ENCODE results near the gene SLCO6A1.

The SLCO6A1 gene

GRCh38 chr5:102450313-102450990 is 48.3 kb downstream of the SLCO6A1 start:
- DNase-seq = no peak

GRCh38 chr5:102433473-102433872 is 65.3 kb downstream of the SLCO6A1 start:
- no peak for DNase-seq

- no peak for DNase-seq
These were observed 77.2 kb downstream of the SLCO6A1 start for GRCh38 chr5:102421647-102422046.

GRCh38 chr5:102418531-102418930 is 80.3 kb downstream of the SLCO6A1 start:
- DNase-seq = no peak

- DNase-seq = no peak
These were observed 84.4 kb downstream of the SLCO6A1 start for GRCh38 chr5:102414448-102414847.

GRCh38 chr5:102388235-102388634 is 110.6 kb downstream of the SLCO6A1 start:
- no peak for DNase-seq

DNA sequence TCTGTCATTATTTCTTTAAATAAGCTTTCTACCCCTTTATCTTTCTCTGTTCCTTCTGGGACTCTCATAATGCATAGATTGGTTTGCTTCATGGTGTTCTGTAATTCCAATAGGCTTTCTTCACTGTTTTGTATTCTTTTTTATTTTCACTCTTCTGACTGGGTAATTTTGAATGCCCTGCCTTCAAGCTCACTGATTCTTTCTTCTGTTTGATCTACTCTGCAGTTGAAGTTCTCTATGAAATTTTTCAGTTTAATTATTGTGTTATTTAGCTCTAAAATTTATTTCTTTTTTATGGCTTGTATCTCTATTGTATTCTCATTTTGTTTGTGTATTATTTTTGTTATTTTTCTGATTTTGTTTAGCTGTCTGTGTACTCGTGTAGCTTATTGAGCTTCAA is 113.4 kb downstream of the SLCO6A1 start:
- DNase-seq = no peak

GRCh38 chr5:102380174-102380573 is 118.6 kb downstream of the SLCO6A1 start:
- DNase-seq = no peak

DNA sequence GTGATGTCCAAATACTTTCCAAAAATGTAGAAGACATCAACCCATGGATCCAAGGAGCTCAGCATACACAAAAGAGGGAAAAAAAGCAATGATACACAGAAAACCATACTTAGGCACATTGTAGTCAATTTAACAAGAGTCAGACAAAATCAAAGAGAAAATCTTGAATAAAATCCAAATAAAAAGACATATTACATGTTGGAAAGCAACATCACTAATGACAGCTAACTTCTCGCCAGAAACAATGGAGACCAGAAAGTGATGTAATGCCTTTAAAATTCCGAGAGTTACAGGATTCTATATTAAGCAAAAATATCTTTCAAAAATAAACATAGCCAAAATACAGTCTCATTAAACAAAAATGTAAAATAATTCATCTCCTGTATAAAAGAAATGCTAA is 122.9 kb downstream of the SLCO6A1 start:
- DNase-seq = no peak

DNA sequence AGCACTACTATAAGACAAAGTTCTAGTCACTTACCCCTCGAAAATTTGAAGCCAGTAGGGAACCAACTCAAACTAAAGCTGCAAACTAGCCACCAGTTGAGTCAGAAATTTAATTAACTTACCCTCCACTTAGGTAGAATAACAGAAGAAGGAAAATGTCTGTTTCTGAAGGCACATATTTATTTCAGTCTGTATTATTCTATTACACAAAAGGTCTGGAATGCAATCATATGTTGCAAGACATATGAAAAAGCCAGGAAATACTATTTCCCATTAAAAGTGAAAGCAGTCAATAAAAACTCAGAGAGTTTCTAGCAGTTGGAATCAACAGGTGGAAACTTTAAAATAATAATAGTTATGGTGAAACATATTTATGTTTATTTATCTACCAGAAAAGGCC is 123.5 kb downstream of the SLCO6A1 start:
- no peak for DNase-seq

DNA sequence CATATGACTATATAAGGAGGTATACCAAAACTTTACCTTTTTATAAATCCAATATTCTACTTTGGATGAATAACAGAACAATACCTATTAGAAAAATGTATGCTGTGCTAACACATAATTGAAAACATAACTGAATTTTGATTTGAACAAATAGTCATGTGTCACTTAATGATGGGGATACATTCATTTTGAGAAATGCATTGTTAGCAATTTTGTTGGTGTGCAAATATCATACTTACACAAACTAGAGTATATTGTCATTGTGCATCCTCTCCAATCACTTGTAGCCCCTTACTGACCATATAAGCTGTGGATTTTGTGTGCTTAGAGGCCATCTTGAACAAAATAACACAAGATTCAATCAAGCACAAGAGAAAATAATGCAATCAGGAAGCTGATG is 130.4 kb downstream of the SLCO6A1 start:
- DNase-seq = no peak

GRCh38 chr5:102341681-102342288 is 157.0 kb downstream of the SLCO6A1 start:
- DNase-seq = no peak

GRCh38 chr5:102324714-102325113 is 174.1 kb downstream of the SLCO6A1 start:
- no peak for DNase-seq

Measured in stimulated activated CD4-positive, alpha-beta T cell treated with anti-CD3 and anti-CD28 coated beads, Interleukin-2, amount 100 ng/mL, for 24 hours (primary cell).